Astrocyte (in vitro differentiated cells and primary cell): ENCODE results near the gene CD276. TPM values are rescaled to one million over a fixed set of nuclear protein-coding genes. Genes with fewer than 3 reads are reported as not detected.
"Not testable (repeated sequence)": the region's sequence is repeated elsewhere in the genome, so short reads cannot be mapped to it uniquely, and the experiment has no call there.

Experiments
- DNase-seq: peaks from one replicate; pipeline ENCODE4 v3.0.0-alpha.2; 2010; ENCODE audit warnings: low read depth
- FAIRE-seq: peaks from 2 replicates; lab custom pipeline; 2011; peaks lifted over from hg19 to GRCh38; lab: Jason Lieb, UNC
- H2AFZ ChIP-seq: 2 replicates; pipeline ENCODE4 v1.6.0; 2012; ENCODE audit warnings: low read depth, low read length, inconsistent platforms
- H3K27ac ChIP-seq: 2 replicates; pipeline ENCODE4 v1.5.1; 2011; ENCODE audit warnings: low read depth, low read length, inconsistent platforms
- H3K27me3 ChIP-seq: 2 replicates; pipeline ENCODE4 v1.6.0; 2011; ENCODE audit warnings: low read length, inconsistent platforms; ENCODE audit not compliant: insufficient read depth
- H3K36me3 ChIP-seq: 2 replicates; pipeline ENCODE4 v1.5.1; 2011; ENCODE audit warnings: low read length, inconsistent platforms; ENCODE audit not compliant: insufficient read depth
- H3K4me1 ChIP-seq: 2 replicates; pipeline ENCODE4 v1.5.1; 2011; ENCODE audit warnings: low read length, inconsistent platforms; ENCODE audit not compliant: insufficient read depth
- H3K4me2 ChIP-seq: 2 replicates; pipeline ENCODE4 v1.6.0; 2012; ENCODE audit warnings: low read length, inconsistent platforms
- H3K4me3 ChIP-seq: 2 replicates; pipeline ENCODE4 v1.5.1; 2011; ENCODE audit warnings: low read depth, mild to moderate bottlenecking, low read length, inconsistent platforms; ENCODE audit not compliant: insufficient read depth
- H3K79me2 ChIP-seq: 2 replicates; pipeline ENCODE4 v1.6.0; 2012; ENCODE audit warnings: mild to moderate bottlenecking, low read length, inconsistent platforms; ENCODE audit not compliant: insufficient read depth
- H3K9ac ChIP-seq: 2 replicates; pipeline ENCODE4 v1.6.0; 2012; ENCODE audit warnings: mild to moderate bottlenecking, low read length, inconsistent platforms
- H3K9me3 ChIP-seq: 2 replicates; pipeline ENCODE4 v1.5.1; 2012; ENCODE audit warnings: low read depth, mild to moderate bottlenecking, low read length, inconsistent platforms; ENCODE audit not compliant: insufficient read depth
- H4K20me1 ChIP-seq: 2 replicates; pipeline ENCODE4 v1.6.0; 2012; ENCODE audit warnings: low read length, inconsistent platforms; ENCODE audit not compliant: insufficient read depth
- H3K27ac Mint-ChIP-seq: one replicate; pipeline ENCODE4 v1.8.0; 2021; ENCODE audit warnings: mild to moderate bottlenecking, mixed read lengths; ENCODE audit not compliant: unreplicated experiment
- H3K27me3 Mint-ChIP-seq: one replicate; pipeline ENCODE4 v1.8.0; 2021; ENCODE audit warnings: low read depth, mixed read lengths; ENCODE audit not compliant: unreplicated experiment
- H3K36me3 Mint-ChIP-seq: one replicate; pipeline ENCODE4 v1.8.0; 2021; ENCODE audit warnings: low read depth, mixed read lengths; ENCODE audit not compliant: unreplicated experiment
- H3K4me1 Mint-ChIP-seq: one replicate; pipeline ENCODE4 v1.8.0; 2021; ENCODE audit warnings: low read depth, mixed read lengths; ENCODE audit not compliant: unreplicated experiment
- H3K4me3 Mint-ChIP-seq: one replicate; pipeline ENCODE4 v1.8.0; 2021; ENCODE audit warnings: mild to moderate bottlenecking, moderate library complexity, mixed read lengths; ENCODE audit not compliant: unreplicated experiment
- H3K9me3 Mint-ChIP-seq: one replicate; pipeline ENCODE4 v1.8.0; 2021; ENCODE audit warnings: mild to moderate bottlenecking, mixed read lengths; ENCODE audit not compliant: unreplicated experiment
- CTCF ChIP-seq: IDR thresholded peaks from 2 replicates; pipeline ENCODE4 v1.5.1; 2011; ENCODE audit warnings: low read depth, mild to moderate bottlenecking, inconsistent platforms, low read length, moderate library complexity; ENCODE audit not compliant: insufficient read depth
- EZH2 ChIP-seq: IDR thresholded peaks from 2 replicates; pipeline ENCODE4 v1.6.1; 2012; ENCODE audit warnings: mild to moderate bottlenecking, low read length, inconsistent platforms; ENCODE audit not compliant: insufficient read depth
- total RNA-seq: library from RNA; stranded (reverse); gene quantifications from 2 replicates; pipeline ENCODE4 v1.2.1, GENCODE V29; 2021

Gene CD276
- total RNA-seq, 1 donor from 2014 or later: 225 TPM

- not testable (repeated sequence) for H3K4me3 Mint-ChIP-seq, DNase-seq, H3K9me3 ChIP-seq, H2AFZ ChIP-seq, H3K4me3 ChIP-seq, H3K4me1 ChIP-seq, H3K27me3 Mint-ChIP-seq, H3K9me3 Mint-ChIP-seq, H3K27ac ChIP-seq, FAIRE-seq, H3K27ac Mint-ChIP-seq, H3K4me2 ChIP-seq, H3K9ac ChIP-seq, H3K27me3 ChIP-seq, H3K4me1 Mint-ChIP-seq
- H3K36me3 Mint-ChIP-seq: peaks cover 27% of the 10 kb centered on the region
- H3K79me2 ChIP-seq: peaks cover 27% of the 10 kb centered on the region
- H4K20me1 ChIP-seq: peaks cover 94% of the 10 kb centered on the region
- peaks cover 20% of the 10 kb centered on the region for H3K36me3 ChIP-seq
Observed at GRCh38 chr15:73704142-73704868, 20.1 kb downstream of the CD276 start.

- H3K27me3 Mint-ChIP-seq: no peaks in the 10 kb centered on the region
- no peaks in the 10 kb centered on the region for H3K4me1 ChIP-seq
- no peaks in the 10 kb centered on the region for H3K9me3 ChIP-seq
- no peak overlapping the region for H3K4me3 Mint-ChIP-seq
- TF ChIP-seq CTCF (peak; percentile 70), EZH2 (no peak)
- peaks cover 28% of the 10 kb centered on the region for H3K36me3 Mint-ChIP-seq
- no peak overlapping the region for H3K4me3 ChIP-seq
- DNase-seq (no peak), FAIRE-seq (no peak)
- H3K27me3 ChIP-seq: no peaks in the 10 kb centered on the region
- H3K27ac Mint-ChIP-seq: no peak overlapping the region
- H3K36me3 ChIP-seq: peaks cover 20% of the 10 kb centered on the region
- H3K4me2 ChIP-seq: no peak overlapping the region
- H3K4me1 Mint-ChIP-seq: peaks cover 4% of the 10 kb centered on the region
- peaks cover 19% of the 10 kb centered on the region for H3K79me2 ChIP-seq
- no peak overlapping the region for H3K9ac ChIP-seq
- no peak overlapping the region for H2AFZ ChIP-seq
- H3K27ac ChIP-seq: no peak overlapping the region
- peaks cover 93% of the 10 kb centered on the region for H4K20me1 ChIP-seq
- no peaks in the 10 kb centered on the region for H3K9me3 Mint-ChIP-seq
Observed at GRCh38 chr15:73704869-73705645, 20.9 kb downstream of the CD276 start.

- Histone ChIP-seq H2AFZ (no peak overlapping the region), H3K9me3 (no peaks in the 10 kb centered on the region), H3K4me1 (no peaks in the 10 kb centered on the region), H3K9ac (no peak overlapping the region), H4K20me1 (peaks cover 75% of the 10 kb centered on the region), H3K27me3 (no peaks in the 10 kb centered on the region), H3K27ac (no peak overlapping the region), H3K36me3 (peaks cover 26% of the 10 kb centered on the region), H3K4me2 (no peak overlapping the region), H3K79me2 (peaks cover 3% of the 10 kb centered on the region), H3K4me3 (no peak overlapping the region)
- DNase-seq: no peak
- peaks cover 31% of the 10 kb centered on the region for H3K36me3 Mint-ChIP-seq
- H3K27ac Mint-ChIP-seq: peak overlapping the region; percentile 67
- no peak for TF ChIP-seq CTCF
- H3K27me3 Mint-ChIP-seq: no peaks in the 10 kb centered on the region
- no peaks in the 10 kb centered on the region for H3K9me3 Mint-ChIP-seq
- no peaks in the 10 kb centered on the region for H3K4me1 Mint-ChIP-seq
- FAIRE-seq: no peak
- no peak overlapping the region for H3K4me3 Mint-ChIP-seq
Observed at GRCh38 chr15:73708691-73709090, 24.5 kb downstream of the CD276 start.
